ENCODE results near the gene KCNJ1.

Gene KCNJ1

DNA sequence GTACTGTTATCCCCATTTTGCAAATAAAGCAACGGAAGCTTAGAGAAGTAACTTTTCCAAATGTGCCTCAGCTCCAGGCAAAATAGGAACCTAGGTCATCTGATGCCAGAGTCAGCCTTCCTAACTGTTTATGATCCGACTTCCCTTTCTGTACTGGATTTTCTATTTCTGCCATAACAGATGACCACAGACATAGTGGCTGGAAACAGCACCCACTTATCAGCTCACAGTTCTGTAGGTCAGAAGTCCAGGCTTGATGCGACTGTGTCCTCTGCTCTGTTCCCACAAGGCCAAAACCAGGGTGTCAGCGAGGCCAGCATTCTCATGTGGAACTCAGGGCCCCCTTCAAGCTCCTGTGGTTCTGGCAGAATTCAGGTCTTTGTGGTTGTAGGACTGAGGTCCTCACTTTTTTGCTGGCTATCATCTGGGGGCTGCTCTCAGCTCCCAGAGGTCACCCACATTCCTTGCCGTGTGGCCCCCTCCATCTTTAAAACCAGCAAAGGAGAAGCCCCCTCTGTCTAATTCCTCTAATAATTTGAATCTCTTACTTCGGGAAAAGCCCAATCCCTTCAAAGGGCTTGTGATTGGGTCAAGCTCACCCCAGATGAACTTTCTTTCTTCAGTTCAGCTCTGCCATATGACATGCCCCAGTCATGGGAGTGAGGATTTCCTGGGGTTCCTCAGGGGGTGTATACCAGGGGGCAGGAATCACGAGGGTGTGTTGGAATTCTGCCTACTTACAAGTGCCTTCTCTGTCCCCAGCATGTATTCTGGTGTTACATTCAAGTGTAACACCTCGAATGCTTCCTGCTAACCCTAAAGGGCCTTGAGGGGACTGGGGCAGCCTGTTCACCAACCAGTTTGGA, 39.3 kb upstream of the KCNJ1 start:
- Histone ChIP-seq H3K4me3 (ENCODE audit: low read length) (no peak overlapping the region), H3K36me3 (ENCODE audit: control insufficient read depth, insufficient read depth, low read length) (no peaks in the 10 kb centered on the region), H3K9ac (ENCODE audit: low read length) (no peak overlapping the region), H3K27me3 (ENCODE audit: control insufficient read depth, insufficient read depth, low read length) (no peaks in the 10 kb centered on the region), H3K27ac (ENCODE audit: low read depth, low read length) (no peak overlapping the region), H3K4me1 (ENCODE audit: control insufficient read depth, insufficient read depth, low read length) (no peaks in the 10 kb centered on the region)

DNA sequence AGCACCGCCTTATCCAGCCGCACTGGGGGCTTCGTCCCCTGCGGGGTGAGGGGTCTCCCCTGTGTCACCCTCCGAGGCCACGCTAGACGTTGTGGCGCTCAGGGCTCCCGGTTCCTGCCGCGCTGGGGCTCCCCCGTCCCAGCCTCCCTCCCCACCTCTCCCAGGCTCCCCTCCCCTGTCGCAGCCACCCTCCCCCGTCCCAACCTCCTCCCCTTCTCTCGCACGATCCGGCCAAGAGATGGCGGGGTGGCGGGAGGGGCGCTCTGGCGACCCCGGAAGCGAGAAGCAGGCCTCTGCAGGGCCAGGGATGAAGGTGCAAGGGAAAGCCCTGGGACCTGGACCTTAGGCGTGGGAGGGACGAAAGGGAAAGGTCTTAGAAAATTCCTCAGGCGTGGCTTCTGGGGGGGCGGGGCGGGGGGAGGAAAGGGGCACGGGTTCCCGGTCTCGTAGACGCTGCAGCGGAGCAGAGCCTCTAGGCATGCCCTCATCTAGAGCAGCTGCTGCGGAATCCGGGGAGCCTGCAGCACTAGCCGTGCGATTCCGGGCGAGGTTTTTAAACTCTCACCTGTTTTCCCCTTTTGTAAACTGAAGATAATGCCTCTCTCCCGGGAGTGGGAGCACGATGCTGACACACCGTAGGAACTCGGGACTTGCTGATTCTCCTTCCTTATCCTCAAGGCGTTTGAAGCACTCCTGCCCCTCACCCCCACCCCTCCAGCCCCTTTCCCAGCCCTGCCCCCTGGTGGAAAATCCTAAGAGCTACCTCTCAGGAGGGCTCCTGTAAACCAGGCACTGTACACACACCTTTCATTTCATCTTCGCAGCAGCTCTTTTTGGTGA, 38.5 kb upstream of the KCNJ1 start:
- Histone ChIP-seq H3K27me3 (ENCODE audit: control insufficient read depth, insufficient read depth, low read length) (no peaks in the 10 kb centered on the region), H3K36me3 (ENCODE audit: control insufficient read depth, insufficient read depth, low read length) (no peaks in the 10 kb centered on the region), H3K9ac (ENCODE audit: low read length) (no peak overlapping the region), H3K4me3 (ENCODE audit: low read length) (peak overlapping the region; percentile 62), H3K4me1 (ENCODE audit: control insufficient read depth, insufficient read depth, low read length) (no peaks in the 10 kb centered on the region), H3K27ac (ENCODE audit: low read depth, low read length) (peak overlapping the region; percentile 22)

DNA sequence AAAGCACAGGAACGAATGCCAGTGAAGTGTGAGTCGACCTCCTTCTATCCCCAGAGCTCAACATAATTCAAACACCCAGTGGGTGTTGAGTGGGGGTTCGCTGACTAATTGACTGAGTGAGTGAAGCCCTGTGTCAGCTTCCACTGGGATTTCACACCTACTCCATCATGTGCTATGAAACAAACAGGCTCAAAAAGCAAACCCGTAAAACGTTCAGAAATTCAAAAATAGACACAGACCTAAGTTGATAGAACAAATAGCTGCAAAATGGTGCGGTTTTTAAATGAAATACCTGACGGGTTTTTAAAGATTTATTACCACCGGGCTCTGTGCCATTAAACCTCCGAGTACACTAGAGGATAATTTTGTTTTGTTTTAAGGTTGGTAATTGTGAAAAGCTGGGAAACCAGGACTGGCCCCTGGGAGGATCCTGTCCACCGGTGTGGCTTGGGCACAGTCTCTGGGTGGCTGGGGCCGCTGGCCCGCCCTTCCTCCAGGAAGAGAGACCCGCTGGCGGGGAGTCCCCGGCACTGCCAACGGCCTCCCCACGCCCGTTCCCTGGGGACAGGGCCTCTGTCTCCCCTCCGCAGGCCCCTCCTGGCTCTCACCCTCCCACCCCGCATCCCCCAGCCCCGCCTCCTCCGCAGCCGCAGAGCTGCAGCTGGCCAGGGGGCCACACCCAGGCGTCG, 37.7 kb upstream of the KCNJ1 start:
- no peaks in the 10 kb centered on the region for H3K4me1 ChIP-seq (ENCODE audit: control insufficient read depth, insufficient read depth, low read length)

DNA sequence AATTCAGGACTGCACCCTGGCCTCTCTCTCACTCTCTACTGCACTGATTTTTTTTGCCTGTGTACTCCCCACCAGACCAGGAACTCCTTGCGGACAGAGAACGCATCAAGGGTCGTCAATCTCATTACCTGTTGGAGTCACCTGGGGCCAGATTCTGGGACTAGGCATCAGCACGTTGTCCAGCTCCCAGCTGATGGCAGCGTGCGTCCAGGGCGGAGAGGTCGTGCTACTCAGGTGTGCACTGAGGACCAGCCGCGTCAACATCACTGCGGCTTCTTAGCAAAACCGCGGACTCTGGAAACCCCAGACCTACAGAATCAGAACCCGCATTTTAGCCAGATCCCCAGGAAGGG, 37.2 kb upstream of the KCNJ1 start:
- Histone ChIP-seq H3K9ac (ENCODE audit: low read length) (no peak overlapping the region), H3K27me3 (ENCODE audit: control insufficient read depth, insufficient read depth, low read length) (no peaks in the 10 kb centered on the region), H3K4me3 (ENCODE audit: low read length) (no peak overlapping the region), H3K27ac (ENCODE audit: low read depth, low read length) (peak overlapping the region; percentile 40), H3K4me1 (ENCODE audit: control insufficient read depth, insufficient read depth, low read length) (no peaks in the 10 kb centered on the region), H3K36me3 (ENCODE audit: control insufficient read depth, insufficient read depth, low read length) (no peaks in the 10 kb centered on the region)

More for the DNA sequence above, 37.7 kb upstream of the KCNJ1 start:
- no peaks in the 10 kb centered on the region for H3K36me3 ChIP-seq (ENCODE audit: control insufficient read depth, insufficient read depth, low read length)
- H3K27me3 ChIP-seq (ENCODE audit: control insufficient read depth, insufficient read depth, low read length), result no peaks in the 10 kb centered on the region
- H3K9ac ChIP-seq (ENCODE audit: low read length), result no peak overlapping the region
- no peak overlapping the region for H3K27ac ChIP-seq (ENCODE audit: low read depth, low read length)
- peak overlapping the region; percentile 62 for H3K4me3 ChIP-seq (ENCODE audit: low read length)

DNA sequence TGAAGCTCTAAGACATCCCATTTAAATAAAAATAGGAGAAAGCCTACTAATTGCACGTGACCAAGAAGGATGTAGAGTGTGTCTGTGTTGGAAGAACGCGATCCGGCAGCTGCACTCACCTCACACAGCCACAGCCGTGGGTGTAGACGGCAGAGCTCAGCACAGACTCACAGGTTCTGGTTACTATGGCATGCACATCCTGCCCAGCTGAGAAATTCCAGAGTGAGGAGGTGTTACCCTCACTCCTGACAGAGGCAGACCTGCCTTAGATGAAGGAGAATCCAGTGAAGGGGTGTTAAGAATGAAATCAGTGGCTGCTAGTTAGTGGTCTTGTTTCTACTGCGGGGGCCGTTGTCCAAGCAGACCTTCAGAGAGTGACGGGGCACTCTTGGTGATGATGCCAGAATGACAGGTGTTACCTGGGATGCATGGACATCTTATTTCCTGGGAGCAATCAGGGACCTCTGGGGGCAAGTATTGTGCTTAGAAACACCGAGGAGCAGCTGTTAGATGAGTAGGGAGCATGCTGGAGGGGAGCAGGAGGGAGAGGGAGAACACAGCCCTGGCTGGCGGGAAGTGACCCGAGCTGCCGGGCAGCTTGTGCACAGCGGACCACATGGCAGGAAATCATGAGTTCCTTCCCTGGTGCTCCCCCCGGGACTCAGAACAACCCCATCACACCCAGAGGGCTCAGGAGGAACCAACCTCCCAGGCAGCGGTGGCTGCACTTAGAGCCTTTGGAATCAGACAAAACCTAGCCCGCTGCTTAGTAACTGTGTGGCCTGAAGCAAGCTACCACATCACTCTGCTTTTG, 36.4 kb upstream of the KCNJ1 start:
- no peak overlapping the region for H3K4me3 ChIP-seq (ENCODE audit: low read length)
- H3K27me3 ChIP-seq (ENCODE audit: control insufficient read depth, insufficient read depth, low read length), result no peaks in the 10 kb centered on the region
- no peaks in the 10 kb centered on the region for H3K36me3 ChIP-seq (ENCODE audit: control insufficient read depth, insufficient read depth, low read length)
- H3K4me1 ChIP-seq (ENCODE audit: control insufficient read depth, insufficient read depth, low read length), result no peaks in the 10 kb centered on the region
- H3K9ac ChIP-seq (ENCODE audit: low read length), result no peak overlapping the region
- H3K27ac ChIP-seq (ENCODE audit: low read depth, low read length), result no peak overlapping the region

DNA sequence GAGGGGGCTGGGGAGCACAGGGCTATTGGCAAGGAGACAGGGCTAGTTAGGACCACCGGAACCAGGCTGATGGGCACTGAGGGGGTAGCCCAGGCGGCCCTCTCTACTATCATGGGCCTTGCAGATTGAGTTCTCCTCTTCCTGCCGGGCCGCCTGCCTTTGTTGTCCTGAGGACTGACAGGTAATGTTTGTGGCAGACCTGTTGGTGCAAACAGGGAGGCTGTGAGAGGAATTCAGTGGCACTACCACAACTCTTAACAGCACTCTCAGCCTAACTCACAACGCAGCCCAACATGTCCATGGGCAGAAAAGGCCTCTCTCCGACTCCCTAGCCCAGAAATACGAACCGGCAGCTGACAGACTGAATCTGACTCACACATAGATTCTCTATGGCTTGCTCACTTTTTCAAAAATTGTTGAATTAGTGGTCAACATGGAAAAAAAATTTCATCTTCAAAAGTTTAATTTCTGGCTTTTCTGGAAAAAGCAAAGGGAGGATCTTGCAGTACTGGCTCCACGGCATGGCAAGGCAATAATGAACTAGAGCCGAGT, 35.5 kb upstream of the KCNJ1 start:
- Histone ChIP-seq H3K4me3 (ENCODE audit: low read length) (no peak overlapping the region), H3K4me1 (ENCODE audit: control insufficient read depth, insufficient read depth, low read length) (no peaks in the 10 kb centered on the region), H3K9ac (ENCODE audit: low read length) (no peak overlapping the region), H3K27ac (ENCODE audit: low read depth, low read length) (no peak overlapping the region), H3K27me3 (ENCODE audit: control insufficient read depth, insufficient read depth, low read length) (no peaks in the 10 kb centered on the region), H3K36me3 (ENCODE audit: control insufficient read depth, insufficient read depth, low read length) (no peaks in the 10 kb centered on the region)

DNA sequence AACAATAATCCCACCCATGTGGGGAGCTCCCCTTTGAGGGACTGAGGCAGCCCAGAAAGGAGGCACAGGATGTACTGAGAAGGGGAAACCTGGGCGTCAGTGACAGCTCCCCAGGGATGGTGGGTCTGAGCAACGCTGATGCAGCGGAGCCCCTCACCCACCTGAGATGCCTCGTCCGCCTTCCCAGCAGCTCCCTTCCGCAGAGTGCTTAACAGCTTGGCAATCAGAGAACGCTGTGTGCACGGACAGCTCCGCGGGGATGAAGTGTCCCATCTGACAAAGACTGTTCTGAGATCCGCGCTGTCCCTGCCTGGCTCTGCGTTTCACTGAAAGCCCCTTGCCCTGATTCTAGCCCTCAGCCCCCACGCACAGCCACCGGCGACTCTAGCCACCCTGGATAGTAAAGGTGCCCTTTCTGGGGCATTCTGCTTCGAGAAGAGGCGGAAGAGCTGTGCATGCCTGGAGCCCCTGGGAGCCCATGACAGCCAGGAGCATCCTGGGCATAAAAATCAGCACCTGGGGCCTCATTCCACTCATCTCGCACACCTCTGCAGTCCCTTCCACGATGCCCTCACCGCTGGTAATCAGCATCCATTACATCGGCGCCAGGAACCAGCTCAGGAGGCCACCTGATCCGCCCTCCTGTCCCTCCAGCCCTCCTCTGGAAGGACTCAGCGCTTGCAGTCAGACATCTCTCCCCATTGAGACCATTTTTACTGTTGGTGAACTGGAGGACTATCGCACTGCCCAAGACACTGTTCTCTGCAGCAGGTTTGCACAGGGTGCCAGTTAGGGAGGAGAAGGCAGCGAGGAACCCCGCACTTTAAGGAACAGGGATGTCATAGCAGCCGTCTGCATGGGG, 34.8 kb upstream of the KCNJ1 start:
- H3K27me3 ChIP-seq (ENCODE audit: control insufficient read depth, insufficient read depth, low read length), result no peaks in the 10 kb centered on the region
- H3K4me3 ChIP-seq (ENCODE audit: low read length), result no peak overlapping the region
- H3K27ac ChIP-seq (ENCODE audit: low read depth, low read length), result no peak overlapping the region
- H3K36me3 ChIP-seq (ENCODE audit: control insufficient read depth, insufficient read depth, low read length), result no peaks in the 10 kb centered on the region
- H3K9ac ChIP-seq (ENCODE audit: low read length), result no peak overlapping the region
- H3K4me1 ChIP-seq (ENCODE audit: control insufficient read depth, insufficient read depth, low read length), result no peaks in the 10 kb centered on the region

DNA sequence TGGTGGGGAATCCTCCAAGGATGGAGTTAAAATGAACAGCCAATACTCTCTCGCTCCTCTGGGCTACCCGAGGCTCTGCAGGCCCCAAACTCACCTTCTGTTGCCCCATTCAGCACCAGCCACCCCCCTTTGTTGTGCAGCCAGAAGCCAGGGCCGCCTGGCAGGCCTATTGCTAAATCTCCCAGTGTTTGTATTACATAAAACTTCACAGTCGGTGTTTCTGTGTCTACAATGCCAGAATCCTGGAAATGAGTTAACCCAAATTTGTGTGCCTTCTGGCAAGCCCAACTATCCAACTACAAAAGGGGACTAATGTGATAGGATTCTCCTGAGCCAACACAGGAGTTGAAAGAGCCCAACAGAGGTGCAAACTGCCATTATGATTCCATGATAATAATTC, 33.4 kb upstream of the KCNJ1 start:
- H3K27ac ChIP-seq (ENCODE audit: low read depth, low read length), result no peak overlapping the region

DNA sequence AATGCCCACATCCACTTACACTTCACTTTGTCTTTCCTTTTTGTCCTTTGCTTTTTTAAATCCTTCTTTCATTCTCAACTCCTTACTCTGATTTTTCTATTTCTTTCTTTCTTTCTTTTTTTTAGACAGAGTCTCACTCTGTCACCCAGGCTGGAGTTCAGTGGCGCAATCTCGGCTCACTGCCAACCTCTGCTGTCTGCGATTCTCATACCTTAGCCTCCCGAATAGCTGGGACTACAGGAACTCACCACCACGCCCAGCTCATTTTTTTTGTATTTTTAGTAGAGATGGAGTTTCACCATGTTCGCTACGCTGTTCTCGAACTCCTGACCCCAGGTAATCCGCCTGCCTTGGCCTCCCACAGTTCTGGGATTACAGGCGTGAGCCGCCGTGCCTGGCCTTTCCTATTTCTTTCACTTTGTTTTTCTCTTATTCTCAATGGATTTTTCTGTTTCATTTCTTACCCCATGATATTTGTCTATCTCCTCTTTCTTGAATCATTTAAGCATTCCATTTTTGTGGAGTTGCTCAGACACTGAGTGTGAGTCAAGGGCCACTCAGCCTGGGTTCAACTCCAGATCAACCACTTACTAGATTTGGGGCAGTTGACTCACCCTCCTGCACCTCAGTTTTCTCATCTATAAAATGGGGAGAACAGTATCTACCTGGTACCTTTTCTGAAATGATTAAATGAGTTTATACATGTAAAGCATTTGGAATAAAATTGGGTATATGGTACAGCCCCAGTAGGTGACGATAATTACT, 31.7 kb upstream of the KCNJ1 start:
- Histone ChIP-seq H3K27me3 (ENCODE audit: control insufficient read depth, insufficient read depth, low read length) (no peaks in the 10 kb centered on the region), H3K4me1 (ENCODE audit: control insufficient read depth, insufficient read depth, low read length) (no peaks in the 10 kb centered on the region), H3K27ac (ENCODE audit: low read depth, low read length) (no peak overlapping the region)

More for the DNA sequence above, 33.4 kb upstream of the KCNJ1 start:
- Histone ChIP-seq H3K4me3 (ENCODE audit: low read length) (no peak overlapping the region), H3K4me1 (ENCODE audit: control insufficient read depth, insufficient read depth, low read length) (no peaks in the 10 kb centered on the region), H3K27me3 (ENCODE audit: control insufficient read depth, insufficient read depth, low read length) (no peaks in the 10 kb centered on the region), H3K9ac (ENCODE audit: low read length) (no peak overlapping the region), H3K36me3 (ENCODE audit: control insufficient read depth, insufficient read depth, low read length) (no peaks in the 10 kb centered on the region)

DNA sequence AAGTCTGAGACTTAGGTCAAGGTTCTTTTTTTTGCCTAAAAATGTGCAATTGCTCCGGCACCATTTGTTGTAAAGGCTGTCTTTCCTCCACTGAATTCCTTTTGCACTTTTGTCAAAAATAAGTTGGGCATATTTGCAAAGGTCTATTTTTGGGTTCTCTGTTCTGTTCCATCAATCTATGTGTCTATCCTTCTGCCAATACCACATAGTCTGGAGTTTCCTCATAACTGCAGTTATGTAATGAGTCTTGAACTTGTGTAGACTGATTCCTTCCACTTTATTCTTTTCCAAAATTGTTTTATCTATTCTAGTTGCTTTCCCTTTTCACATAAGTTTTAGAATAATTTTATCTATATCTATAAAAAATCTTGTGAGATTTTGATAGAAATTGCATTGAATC, 30.7 kb upstream of the KCNJ1 start:
- H3K4me3 ChIP-seq (ENCODE audit: low read length), result no peak overlapping the region
- H3K27me3 ChIP-seq (ENCODE audit: control insufficient read depth, insufficient read depth, low read length), result no peaks in the 10 kb centered on the region
- no peaks in the 10 kb centered on the region for H3K4me1 ChIP-seq (ENCODE audit: control insufficient read depth, insufficient read depth, low read length)
- no peak overlapping the region for H3K9ac ChIP-seq (ENCODE audit: low read length)
- H3K27ac ChIP-seq (ENCODE audit: low read depth, low read length), result no peak overlapping the region
- H3K36me3 ChIP-seq (ENCODE audit: control insufficient read depth, insufficient read depth, low read length), result no peaks in the 10 kb centered on the region

More for the DNA sequence above, 31.7 kb upstream of the KCNJ1 start:
- Histone ChIP-seq H3K36me3 (ENCODE audit: control insufficient read depth, insufficient read depth, low read length) (no peaks in the 10 kb centered on the region), H3K4me3 (ENCODE audit: low read length) (no peak overlapping the region), H3K9ac (ENCODE audit: low read length) (no peak overlapping the region)
